Stimulated activated CD4-positive, alpha-beta T cell treated with anti-CD3 and anti-CD28 coated beads, Interleukin-1b, Interleukin-23, amount 100 ng/mL, for 1 hour (primary cell): ENCODE results near the gene WBP2.
A peak's percentile ranks its signal among the peaks of the same experiment; 100 is the strongest.
"Not testable (repeated sequence)": the region's sequence is repeated elsewhere in the genome, so short reads cannot be mapped to it uniquely, and the experiment has no call there.

Experiments used
- DNase-seq, 2 donors: peaks; one replicate each; pipeline ENCODE4 v3.0.0-alpha.2; 2020; ENCODE audit warnings: low read depth in 2 of 2

The WBP2 gene

DNA sequence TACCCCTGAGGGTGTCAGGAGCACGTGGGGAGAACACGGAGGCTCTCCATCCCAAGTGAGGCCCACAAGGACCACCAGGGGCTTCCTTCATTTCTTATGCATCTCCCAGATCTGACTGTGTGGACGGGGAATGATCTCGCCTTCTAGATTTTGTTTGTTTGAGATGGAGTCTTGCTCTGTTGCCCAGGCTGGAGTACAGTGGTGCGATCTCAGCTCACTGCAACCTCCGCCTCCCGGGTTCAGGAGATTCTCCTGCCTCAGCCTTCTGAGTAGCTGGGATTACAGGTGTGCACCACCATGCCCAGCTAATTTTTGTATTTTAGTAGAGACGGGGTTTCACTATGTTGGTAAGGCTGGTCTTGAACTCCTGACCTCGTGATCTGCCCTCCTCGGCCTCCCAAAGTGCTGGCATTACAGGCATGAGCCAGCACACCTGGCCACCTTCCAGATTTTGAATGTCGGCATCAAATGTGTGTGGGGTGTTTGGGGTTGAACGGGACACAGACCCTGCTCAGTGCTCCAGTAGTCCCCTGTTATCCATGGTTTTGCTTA lies 13.7 kb upstream of the WBP2 start:
- not testable (repeated sequence) for DNase-seq

DNA sequence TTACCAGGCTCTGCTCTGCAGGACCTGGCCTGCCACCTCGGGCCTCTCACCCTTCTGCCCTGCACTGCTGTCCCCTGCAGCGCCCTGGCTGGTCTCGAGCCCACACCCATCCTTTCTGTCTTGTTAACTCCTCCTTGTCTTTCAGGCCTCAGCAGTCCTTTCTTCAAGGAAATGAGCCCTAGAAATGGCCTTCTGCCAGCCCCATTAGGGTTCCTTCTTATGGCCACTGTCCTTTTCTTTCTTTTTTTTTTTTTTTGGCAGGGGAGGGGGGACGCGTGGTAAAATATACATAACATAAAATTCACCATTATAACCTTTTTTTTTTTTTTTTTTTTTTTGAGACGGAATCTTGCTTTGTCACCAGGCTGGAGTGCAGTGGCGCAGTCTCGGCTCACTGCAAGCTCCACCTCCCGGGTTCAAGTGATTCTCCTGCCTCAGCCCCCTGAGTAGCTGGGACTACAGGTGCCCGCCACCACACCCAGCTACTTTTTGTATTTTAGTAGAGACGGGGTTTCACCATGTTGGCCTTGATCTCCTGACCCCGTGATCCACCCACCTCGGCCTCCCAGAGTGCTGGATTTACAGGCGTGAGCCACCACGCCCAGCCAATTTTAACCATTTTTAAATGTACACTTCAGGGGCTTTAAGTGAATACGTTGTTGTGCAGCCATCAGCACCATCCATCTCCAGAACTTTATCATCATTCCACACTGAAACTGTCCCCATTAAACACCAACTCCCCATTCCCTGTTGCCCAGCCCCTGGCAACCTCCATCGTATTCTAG lies 10.5 kb upstream of the WBP2 start:
- DNase-seq = not testable (repeated sequence)

DNA sequence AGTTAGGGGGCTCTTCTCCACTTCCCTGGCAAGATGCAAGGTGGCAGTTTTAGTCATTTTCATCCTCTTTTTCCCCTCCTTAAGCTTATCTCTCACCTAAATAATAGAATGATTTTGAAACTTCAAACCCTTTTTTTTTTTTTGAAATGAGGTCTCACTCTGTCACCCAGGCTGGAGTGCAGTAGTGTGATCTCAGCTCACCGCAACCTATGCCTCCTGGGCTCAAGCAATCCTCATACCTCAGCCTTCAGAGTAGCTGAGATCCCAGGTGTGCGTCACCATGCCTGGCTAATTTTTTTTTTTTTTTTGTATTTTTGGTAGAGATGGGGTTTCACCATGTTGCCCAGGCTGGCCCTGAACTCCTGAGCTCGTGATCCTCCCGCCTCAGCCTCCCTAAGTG lies 9.8 kb upstream of the WBP2 start:
- DNase-seq = not testable (repeated sequence)

DNA sequence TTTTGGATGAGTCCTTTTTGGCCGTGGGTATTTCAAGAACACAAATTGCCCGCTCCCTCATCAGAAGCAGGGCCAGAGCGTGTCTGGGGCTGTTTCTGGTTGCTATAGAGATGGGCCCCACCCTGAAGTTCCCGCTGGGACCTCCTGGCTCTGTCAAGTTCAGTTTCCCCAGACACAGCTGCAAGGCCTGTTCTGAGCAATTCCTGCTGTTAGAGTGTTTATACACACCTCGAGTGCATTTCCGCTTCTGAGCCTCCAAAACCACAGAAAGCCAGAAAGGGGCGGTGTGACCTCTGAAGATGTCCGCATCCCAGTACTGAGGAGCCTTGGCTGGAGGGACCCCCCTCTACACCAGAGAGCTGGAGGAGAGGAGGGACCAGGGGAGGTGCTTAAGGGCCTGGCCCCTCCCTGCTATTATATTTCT lies 9.3 kb upstream of the WBP2 start:
- DNase-seq = no peak

DNA sequence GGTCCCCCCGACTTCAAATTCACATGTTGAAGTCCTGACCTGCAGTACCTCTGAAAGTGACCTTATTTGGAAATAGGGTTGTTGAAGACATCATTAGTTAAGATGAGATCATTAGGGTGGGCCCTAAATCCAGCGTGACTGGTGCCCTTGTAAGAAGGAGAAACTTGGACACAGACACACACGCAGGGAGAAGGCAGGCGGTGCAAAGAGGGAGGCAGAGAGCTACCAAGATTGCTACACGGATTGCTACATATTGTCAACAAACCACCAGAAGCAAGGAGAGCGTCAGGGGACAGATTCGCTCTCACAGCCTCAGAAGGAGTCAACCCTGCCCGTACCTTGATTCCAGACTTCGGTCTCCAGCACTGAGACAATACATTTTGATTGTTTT lies 6.8 kb upstream of the WBP2 start:
- DNase-seq = no peak

DNA sequence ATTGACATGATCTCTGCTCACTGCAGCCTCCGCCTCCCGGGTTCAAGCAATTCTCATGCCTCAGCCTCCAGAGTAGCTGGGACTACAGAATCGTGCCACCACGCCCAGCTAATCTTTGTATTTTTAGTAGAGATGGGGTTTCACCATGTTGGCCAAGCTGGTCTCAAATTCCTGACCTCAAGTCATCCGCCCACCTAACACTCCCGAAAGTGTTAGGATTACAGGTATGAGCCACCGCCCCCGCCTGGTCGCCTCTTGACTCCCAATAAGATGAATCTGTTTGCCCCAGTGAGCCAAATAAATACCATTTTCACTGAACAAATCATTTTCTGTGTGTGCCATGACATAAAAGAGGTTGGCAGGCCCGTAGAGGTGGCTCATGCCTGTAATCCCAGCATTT lies 4.2 kb upstream of the WBP2 start:
- not testable (repeated sequence) for DNase-seq

DNA sequence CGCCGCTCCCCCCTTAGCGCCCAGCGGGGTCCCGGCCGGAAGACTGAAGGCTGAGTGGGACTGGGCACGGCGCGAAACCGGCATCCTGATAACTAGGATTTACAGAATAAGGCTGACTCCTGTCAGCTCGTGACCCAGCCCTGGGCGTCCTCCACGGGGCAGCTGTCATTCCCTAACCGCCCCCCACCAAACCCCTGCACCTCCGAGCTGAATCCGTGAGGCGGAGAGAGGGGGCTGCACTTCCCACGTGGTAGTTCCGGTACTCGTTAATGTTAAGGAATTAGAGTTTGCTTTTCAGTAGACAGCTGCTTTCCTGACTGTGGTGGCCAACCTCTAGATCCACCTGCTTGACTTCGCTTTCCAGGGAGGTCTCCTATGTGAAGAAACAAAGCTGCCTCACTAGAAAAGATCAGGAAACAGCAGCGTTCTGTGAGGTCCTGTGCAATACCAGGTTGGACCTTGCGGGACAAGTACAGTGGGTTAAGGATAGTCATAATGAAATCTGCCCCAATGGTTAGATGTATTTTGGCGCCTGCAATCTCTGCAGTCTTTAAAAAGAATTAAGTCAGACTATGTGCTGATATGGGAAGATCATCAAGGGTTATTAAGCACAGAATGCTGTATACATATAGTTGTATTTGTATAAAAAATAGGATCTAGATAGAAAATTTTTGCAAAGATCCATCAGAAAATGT lies 1.1 kb upstream of the WBP2 start:
- no peak for DNase-seq

DNA sequence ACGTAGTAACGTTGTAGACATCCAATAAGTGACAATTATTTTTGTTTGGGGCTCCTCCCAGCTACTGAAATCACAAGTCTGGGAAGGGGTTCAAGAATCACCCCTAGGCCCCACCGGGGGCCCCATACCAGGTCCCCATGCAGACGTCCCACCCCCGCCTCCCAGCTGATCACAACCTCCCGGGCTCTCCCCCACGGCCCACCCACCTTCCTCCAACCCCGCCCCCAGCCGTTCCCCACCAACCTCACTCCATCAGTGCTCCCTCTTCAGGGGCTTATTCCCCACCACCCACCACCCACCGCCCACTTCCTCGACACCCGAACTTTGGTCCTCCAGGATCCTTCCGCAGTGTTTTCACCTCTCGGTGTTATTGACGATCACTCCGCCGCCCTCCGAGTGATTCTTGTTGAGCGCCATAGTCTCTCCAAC lies 240 bp downstream of the WBP2 start:
- peak in 1 of 2 donors; percentile 39 for DNase-seq

DNA sequence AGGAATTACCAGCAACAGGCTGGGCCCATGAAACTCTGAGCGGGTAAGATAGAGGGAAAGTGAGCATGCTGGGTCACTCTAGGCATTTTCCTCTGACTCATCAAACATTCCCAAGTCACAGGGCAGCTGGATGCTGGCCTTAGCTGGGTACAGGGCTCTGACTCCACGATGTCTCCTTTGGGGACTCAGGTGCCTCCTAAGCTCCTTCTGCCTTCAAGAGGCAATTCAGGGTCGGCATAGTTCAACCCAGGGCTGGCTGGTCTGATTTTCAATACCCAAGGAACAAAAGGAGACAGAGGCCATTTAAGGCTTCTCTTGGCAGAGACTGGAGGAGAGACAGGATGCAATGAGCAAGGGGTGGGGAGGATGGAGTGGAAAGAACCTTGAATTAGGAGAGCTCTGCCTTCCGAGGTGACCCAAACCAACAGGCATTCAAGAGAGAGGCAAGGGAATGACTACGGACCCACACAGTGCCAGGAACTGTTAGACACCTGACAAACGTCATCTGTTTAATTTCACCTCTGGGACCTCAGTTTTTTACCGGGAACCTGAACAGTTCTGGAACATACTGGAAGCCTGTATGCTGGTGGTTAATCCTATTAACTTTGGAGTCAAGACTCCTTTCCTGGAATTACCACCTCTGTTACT lies 910 bp downstream of the WBP2 start:
- no peak for DNase-seq

DNA sequence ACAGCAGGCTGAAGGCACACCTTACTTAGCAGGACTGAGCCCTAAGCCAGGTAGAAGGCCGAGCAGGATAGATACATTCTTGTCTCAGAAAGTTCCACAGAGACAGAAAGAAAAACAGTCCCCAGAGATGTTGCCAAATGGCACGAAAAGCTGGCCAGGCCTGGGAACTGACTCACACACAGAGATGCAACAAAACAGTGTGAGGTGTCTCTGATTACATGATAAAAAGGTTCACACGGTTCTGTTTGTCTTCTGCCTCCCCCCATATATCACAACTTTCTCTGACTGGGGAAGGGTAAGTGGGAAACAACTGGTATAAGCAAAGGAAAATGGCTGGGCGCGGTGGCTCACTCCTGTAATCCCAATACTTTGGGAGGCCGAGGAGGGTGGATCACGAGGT lies 1.7 kb downstream of the WBP2 start:
- DNase-seq = no peak

DNA sequence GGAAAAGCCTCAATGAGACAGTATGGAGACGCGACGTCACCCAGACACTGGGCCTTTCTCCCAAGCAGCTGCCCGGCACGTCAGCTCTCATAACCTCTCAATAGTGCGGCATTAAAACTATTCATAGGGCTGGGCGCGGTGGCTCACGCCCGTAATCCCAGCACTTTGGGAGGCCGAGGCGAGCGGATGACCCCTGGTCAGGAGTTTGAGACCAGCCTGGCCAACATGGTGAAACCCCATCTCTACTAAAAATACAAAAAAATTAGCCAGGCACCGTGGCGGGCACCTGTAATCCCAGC lies 3.5 kb downstream of the WBP2 start:
- DNase-seq = not testable (repeated sequence)

DNA sequence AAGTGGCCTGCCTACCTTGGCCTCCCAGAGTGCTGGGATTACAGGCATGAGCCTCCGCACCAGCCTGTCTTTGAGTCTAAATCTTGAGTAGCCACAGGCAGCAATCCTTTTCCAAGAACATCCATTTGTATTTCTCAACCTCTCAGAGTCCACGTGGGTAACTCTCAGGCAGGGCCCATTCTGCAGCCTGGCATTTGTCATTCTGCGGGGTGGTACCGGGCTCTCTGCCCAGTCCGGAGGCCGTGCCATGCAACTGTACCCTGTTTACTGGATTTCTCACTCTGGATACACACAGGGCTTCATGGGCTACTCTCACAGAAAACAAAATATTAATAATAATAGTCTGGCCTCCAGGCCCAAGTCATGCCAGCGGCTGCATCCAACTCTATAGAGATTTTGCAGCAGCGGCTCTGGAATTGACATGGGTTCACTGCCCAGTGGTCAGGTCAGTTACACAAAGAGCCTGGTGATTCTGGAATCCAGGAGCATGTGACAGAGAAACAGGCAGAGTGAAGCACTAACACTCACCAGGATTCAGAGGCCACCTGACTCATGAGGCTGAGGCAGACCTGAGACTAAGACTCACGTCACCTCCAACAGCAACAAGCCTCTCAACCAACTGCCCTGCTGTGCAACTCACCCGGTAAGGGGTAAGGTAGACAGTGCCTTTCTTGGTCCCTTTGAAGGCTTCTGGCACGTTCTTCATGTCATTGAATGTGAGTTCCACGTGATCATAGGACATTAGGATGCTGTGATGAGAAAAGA lies 4.0 kb downstream of the WBP2 start:
- DNase-seq = no peak

DNA sequence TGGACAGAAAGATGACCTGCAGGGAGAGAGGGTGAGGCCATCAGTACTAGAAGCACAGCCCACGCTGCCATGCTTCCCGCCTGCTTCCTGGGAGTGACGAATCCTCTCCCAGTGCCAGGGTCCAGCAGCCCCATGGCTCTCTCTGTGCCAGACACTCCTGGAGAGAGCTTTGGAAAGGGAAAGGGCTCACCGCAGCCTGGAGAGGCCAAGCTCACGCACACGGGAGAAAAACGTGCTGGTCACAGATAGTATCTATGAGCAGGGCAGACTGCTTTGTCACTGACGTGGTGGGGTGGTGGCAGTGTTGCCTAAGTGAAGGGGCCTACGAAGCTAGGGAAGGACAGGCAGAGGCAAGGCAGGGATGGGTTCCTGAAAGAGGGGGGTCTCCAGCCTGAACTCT lies 5.4 kb downstream of the WBP2 start:
- DNase-seq = no peak

DNA sequence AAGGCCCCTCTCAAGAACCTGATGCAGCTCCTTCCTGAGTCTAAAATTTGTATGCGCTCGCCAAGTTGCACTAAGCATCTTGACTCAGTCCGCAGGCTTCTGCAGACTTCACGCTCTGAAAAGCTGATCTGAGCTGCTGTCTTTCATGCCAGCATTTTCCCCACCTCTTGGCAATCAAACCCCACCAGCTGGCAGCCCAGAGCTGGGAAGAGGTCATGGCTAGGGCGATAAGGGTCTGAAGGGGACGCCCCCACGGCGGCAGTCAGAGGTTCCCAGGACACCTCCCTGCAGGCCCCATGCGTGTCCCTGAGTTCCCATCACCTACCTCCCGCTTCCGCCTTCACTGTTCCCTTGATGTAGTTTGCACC lies 5.9 kb downstream of the WBP2 start:
- no peak for DNase-seq

DNA sequence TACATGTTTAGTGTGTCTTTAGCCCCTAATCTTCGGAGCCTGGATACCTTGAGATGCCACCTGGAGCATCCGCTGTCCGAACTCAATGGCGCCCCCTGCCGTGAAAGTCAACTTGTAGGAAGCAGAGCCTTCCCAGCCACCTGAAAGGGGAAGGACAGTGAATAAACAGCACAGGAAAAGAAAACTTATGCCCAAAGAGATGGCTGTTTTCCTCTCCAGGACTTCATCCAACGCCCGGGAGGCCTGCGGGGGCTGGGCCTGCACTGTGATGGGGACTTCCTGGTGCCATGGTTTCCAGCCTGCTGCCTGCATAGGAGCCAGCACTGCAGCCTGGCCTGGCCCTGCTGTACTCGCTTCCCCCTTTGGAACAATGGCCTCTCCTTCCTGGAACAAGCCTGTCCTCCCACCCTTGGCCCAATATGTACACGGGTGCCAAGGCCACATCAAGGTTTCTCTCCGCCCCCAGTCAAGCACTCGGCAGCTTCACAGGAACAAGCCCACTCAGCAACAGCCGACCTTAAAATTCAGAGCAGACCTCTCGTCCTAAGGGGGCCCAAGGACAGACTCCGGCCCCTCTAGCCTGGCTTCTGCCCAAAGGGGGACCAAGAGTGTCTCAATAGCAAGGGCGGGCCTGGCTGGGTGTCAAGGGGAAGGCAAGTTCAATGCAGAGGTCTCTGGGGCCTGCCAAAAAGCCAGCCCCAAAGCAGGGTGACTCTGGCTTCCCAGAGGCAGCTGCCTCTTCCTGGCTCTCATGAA lies 6.4 kb downstream of the WBP2 start:
- DNase-seq = peak; percentile 66 to 81

DNA sequence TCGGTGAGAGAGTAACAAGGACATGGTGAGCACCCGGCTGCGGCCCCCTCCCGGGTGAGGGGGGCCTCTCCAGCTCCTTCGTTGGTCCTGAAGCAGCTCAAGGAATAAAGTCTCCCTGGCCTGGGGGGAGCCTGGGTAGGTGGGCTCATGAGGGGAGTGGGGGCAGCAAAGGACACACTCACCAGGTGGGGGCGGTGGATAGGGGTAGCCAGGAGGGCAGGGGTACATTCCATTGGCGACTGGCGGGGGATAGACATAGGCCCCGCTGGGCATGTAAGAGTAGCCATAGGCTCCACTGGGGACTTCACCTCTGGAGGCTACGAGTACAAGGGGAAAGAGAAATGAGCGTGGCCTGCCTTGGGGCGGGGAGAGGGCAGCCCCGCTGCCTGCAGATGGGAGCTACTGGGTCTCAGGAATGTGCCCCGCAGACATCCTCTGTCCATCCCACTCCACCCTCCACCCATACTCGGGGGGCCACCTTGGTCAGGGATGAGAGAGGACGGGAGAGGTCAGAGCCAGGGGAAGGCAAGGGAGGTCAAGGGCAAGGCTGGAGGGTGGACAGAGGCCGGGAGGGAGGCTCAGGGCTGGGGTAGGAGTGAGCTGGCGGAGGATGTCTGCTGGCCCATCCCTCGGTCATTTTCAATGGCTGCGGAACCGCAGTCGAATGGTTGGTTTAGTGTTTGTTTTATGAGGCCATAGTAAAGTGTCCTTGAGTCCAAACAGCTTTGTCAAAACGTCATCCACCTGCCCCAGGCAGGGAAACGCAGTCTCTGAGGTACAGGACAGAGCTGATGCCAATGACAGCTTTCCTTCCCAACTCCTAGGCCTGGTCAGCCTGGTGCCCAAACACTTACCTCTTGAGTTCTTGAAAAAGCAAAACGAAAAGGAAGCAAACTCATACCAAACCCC lies 7.3 kb downstream of the WBP2 start:
- no peak for DNase-seq

DNA sequence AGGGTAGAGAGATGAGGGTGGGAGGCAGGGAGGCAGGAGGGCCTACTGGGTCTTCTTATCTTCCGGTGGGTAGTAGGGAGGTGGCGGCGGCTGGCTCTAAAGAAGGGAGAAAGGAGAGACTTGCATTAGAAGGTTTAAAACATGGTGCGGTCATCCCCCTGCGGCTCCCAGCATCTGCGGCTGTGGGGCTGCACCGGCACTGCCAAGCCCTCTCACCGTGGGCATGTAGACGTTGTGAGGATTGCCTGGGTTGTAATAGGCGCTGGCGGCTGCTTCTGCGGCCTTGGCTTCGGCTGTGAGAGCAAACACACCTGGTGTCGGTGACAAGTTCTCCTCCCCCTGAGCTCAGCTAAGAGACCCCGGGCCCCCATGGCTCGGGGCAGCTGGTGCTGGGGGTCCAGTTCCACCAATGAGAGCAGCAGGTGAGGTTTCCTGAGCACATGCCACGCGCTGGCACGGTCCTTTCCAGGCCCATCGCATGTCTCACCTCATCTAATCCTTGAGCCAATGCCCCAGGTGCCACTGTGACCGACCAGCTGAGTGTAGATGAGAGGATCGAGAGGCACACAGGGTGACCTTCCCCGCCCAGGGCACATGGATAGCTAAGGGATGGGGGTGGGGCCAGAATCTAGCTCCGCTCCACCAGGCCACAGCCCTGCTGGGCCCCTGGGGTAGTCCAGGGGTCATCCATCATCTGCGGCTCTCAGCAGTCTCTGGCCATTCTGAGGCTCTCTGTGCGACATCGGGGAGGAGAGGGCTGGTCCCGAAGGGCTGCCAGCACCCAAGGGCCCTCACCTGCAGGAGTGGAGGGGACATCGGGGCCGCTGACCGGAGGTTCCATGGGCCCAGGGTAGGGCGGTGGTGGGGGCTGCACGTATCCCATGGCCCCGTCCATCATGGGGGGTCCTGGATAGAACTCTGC lies 8.2 kb downstream of the WBP2 start:
- no peak for DNase-seq

DNA sequence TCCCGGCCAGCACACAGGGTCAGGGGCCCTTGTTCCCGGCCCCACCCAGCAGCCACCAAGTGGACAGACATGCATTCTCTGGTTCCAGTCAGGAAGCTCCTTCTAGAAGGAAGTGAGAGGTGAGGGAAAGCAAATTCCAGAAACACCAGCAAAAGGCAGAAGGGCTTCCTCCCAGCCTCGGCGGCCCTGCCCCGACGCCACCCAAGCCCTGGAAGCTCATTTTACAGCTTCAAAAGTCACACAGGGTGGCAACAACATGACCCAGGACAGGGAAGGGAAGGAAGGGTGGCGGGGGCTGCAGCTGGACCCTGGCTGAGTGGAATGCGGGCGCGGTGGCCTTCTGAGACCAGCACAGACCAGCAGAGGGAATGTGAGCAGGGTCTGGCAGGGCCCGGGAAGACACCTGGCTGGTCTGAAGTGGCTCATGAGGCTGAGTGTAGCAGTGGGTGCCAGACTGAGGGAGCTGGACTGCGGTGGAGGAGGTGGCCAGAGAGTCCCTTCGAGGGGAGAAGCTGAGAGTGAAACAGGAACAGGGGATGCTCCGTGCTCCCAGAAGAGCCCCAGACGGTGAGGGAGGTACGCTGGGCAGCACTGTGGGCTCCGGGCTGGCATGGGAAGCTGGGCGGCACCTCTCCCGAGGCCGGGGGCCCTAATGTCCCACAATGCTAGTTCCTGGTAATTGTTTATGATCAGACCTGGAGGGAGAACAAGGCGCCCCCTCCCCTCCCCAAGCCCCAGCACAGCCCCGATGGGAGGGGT lies 9.0 kb downstream of the WBP2 start:
- no peak for DNase-seq
